Hematopoietic multipotent progenitor cell treated with erythropoietin and hydrocortisone succinate and interleukin-3 and kit ligand, for 17 days (in vitro differentiated cells): ENCODE results near the gene OR10C1.

ENCODE experiments used
- DNase-seq: peaks from one replicate; pipeline ENCODE4 v3.0.0-alpha.2; 2015; ENCODE audit warnings: low spot score

The OR10C1 gene

DNA sequence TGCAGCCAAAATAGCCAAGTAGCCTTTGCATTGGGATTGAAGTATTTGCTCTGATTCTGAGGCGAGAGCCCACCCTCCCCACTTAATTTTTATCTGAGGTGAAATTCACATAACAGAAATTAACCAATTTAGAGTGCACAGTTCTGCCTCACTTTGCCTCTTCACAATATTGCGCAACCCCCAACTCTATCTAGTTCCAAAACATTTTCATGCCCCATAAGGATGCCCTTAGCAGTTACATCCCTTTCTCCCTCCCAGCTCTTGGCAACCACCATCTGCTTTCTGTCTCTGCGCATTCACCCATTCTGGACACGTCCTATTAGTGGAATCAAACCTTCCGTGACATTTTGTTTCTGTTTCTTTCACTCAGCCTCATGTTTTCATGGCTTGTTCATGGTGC is 39.6 kb downstream of the OR10C1 start:
- no peak for DNase-seq

DNA sequence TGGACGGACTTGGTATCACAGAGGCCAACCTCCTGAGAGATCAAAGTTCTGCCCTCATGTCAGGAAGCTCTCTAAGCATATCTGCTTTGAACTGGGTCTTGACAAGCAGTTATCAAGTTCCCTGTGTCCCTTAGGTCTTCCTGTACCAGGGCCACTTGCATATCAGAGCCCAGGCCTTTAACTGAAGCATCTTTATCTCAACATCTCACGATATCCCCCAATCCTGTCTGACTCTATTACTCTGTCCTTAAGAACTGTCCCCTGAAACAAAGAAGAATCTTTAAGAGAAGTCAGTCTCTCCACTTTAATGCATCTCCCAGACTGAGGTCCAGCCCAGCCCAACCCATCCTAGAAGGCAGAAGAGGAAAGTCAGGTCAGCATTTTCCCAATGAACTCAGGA is 40.5 kb downstream of the OR10C1 start:
- DNase-seq: no peak

DNA sequence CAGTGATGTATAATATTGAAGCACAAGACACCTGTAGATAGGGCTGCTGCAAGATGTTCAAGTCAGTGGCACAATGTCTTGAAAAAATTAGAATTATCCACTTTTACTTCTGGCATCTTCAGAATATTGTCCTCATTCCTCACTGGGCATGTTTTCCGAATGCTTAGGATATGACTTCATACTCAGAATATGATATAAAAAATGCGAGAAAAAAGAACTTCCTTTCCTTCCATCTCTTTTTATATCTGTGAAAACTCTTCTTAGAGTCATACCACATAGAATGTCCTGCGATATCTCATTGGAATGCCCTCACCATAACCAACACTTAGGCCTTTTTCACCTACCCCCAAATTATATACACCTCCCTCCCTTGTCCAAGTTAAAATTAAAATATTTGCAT is 44.1 kb downstream of the OR10C1 start:
- no peak for DNase-seq

DNA sequence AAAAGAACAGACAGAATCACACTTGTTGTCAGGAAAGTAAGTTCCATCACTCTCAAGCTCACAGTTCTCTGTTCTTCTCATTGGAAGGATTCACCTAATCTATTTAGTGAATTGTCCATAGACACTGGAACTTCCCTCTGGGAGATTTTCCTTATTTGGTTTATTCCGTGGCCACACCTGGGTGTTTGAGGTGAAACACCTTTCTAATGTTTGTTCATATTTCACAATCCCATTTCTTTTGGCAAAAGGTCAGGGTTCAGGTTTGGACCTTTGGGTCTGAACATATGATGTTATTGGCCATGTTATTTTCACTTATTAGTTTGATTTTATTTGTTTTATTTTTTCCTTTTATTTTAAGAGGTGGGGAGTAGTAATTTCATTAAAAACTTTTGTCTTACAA is 44.6 kb downstream of the OR10C1 start:
- DNase-seq: no peak

DNA sequence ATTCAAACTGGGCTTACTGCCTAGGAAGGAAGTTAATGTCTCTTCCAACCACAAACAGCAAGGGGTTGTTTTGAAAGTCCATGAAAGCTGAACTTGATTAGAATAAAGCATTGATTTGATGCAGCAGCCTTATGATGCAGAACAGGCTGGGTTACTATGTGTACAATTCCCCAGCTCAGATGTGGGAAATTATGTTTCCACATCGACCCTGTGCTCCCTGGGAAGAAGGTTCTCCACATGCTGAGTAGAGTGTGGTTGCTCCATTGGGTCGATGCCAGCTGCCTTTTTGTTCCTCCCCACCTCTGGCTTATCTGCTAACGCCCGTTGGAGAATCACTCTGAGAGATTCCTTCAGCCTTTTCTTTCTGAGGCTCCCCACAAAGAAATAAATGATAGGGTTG is 47.5 kb downstream of the OR10C1 start:
- no peak for DNase-seq

DNA sequence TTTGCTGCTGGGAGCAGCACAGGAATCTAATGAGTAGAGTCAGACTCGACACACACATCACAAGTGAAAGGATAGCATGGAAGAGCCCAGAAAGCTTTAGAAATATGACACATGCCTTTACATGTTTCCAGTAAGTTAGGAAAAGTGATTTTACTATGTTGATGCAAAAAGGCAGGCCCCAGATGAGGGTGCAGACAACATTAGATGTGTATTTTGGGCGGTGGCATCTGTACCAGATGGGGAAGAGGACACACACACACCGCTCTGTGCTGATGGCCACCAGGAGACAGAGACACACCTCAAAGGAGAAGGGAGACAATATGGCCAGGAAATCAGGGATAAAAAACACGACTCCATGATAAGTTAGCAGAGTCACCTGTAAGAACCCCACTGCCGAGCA is 48.0 kb downstream of the OR10C1 start:
- no peak for DNase-seq

DNA sequence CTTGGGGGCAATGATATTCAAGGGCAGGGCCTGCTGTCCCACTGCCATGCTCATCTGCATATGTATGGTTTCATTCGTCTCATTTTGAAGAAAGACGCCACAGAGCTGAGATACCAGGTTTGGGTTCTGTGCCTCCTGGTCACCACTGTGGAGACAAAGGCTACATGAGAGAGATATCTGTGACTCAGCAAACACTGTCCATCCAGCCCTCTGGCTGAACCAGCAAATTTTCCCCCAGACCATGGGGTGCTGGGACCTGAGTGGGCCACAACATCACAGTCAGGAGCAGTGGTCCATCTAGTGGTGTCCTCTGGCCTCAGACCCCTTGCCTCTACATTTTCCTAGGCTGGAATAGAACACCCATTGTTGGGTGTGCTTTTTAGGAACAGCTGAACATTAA is 48.6 kb downstream of the OR10C1 start, which contains the start of gene MAS1L:
Gene MAS1L (minus strand): TSS at position 297 of the 400 bp plus-strand sequence. CDS start 54 bp downstream, at position 243.
- DNase-seq: no peak

DNA sequence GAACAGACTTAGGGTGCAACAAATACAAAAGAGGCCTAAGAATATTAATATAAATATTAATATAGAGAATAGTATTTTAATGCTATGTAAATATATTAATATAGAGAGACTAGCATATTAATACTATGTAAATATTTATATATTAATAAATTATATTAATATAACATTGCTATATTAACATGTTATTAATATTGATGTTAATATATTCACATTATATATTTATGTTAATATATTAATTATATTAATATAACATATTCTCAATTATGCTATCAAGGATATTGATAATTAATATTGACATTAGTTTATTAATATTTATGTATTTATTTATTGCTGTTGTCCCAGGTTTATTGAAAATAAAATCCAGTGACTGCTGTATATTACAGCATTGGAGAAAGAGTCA is 49.8 kb downstream of the OR10C1 start:
- DNase-seq: no peak

DNA sequence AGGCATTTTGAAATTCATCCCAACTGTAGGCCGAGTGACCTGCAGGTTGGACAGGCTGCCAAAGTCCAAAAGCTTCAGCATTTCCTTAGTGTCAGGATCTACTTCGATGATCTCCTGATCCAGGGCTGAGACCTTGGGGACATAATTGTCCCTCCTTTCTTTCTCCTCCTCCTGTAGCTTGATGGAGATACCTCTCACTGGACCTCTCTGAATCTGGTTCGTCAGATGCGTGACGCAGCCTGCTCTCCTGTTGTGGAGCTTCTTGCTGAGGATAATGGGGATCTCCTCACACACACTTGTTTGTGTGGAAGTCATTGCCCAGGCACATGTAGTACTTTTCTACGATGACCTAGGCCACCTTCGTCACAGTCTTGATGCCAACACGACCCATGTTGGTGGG is 50.2 kb downstream of the OR10C1 start:
- no peak for DNase-seq

DNA sequence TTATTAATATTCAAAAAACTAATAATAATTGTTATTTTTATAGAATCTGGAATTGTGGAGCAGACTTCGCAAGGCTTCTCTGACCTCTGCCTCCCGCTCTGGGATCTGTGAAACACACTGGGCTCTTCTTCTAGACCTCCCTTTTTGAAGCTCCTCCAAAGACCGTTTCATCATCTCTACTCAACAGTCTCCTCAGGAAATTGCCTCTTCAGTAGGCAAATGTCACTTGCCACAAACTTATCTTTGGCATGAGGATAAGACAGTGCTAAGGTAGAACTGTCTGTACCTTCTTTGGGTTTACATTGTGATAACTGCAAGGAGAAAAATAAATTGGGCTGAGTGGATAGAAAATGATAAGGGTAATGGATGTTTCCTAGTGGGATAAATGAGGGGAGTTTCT is 50.9 kb downstream of the OR10C1 start:
- DNase-seq: no peak

DNA sequence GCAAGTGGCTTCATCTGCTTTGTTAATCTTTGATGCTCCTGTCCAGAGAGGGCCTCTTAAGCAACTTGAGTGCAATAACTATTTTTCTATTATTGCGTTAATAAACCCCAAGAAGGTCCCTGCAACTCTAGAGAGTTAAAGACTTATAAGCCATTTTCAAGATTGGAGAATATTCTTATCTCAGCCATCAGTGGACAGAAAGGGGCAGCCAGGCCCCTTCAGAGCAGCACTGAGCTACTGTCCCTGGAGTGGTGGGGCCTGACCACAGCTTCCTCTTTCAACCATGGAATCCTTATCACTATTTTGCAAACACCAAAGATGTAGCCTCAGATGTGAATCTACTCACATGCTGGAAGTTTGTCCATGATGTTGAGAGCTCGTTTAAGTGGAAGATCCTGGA is 51.4 kb downstream of the OR10C1 start:
- no peak for DNase-seq
